ENCODE data around the gene UBALD1. TPM values are rescaled to one million over a fixed set of nuclear protein-coding genes. Genes with fewer than 3 reads are reported as not detected.

Gene UBALD1
- total and polyA plus RNA-seq, 10 of the 15 experiments (the other 5 are each of a cell fraction or from before 2014, with no cell fraction given), result 0.05 to 32.7 (median 5.1) TPM

GRCh38 chr16:4613636-4614570, 785 bp downstream of the UBALD1 start (continued):
- TF ChIP-seq, protein P1, sequence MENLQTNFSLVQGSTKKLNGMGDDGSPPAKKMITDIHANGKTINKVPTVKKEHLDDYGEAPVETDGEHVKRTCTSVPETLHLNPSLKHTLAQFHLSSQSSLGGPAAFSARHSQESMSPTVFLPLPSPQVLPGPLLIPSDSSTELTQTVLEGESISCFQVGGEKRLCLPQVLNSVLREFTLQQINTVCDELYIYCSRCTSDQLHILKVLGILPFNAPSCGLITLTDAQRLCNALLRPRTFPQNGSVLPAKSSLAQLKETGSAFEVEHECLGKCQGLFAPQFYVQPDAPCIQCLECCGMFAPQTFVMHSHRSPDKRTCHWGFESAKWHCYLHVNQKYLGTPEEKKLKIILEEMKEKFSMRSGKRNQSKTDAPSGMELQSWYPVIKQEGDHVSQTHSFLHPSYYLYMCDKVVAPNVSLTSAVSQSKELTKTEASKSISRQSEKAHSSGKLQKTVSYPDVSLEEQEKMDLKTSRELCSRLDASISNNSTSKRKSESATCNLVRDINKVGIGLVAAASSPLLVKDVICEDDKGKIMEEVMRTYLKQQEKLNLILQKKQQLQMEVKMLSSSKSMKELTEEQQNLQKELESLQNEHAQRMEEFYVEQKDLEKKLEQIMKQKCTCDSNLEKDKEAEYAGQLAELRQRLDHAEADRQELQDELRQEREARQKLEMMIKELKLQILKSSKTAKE (IDR thresholded peaks at IDR 0.05; ENCODE audit: low read depth, poor library complexity, severe bottlenecking), result no peak
- no peak for TF ChIP-seq WRNIP1 (IDR thresholded peaks at IDR 0.05; ENCODE audit: borderline replicate concordance, low read depth, low read length)
- TF ChIP-seq ZNF217 (IDR thresholded peaks at IDR 0.05), result no peak
- no peak for TF ChIP-seq BCLAF1 (IDR thresholded peaks at IDR 0.05)
- TF ChIP-seq ZNF24 (IDR thresholded peaks at IDR 0.05), result no peak
- TF ChIP-seq MXI1 (IDR thresholded peaks at IDR 0.05; ENCODE audit: low read depth, low read length), result peak; percentile 66
- TF ChIP-seq EGR1 (IDR thresholded peaks at IDR 0.05; ENCODE audit: borderline replicate concordance in 1 of 2, low read depth in 2 of 2, low read length in 2 of 2), result peak; percentile 8 to 41; a peak in 2 of 3 replicates
- peak; percentile 22 for TF ChIP-seq POLR2AphosphoS5 (IDR thresholded peaks at IDR 0.05; ENCODE audit: low read length)
- no peak for TF ChIP-seq ZBTB11 (CRISPR knock-in tag; IDR thresholded peaks at IDR 0.05)
- no peak for TF ChIP-seq FOXM1 (IDR thresholded peaks at IDR 0.05; ENCODE audit: low read depth, low read length)
- TF ChIP-seq POLR2A (IDR thresholded peaks at IDR 0.05; ENCODE audit: low read depth, low read length), result peak; percentile 61; the same call in 1 of the 2 replicates
- TF ChIP-seq NFIC (IDR thresholded peaks at IDR 0.05; ENCODE audit: low read depth, low read length), result no peak
- TF ChIP-seq LARP7 (IDR thresholded peaks at IDR 0.05), result peak; percentile 20; the same call in 1 of the 2 replicates
- TF ChIP-seq NKRF (conservative IDR thresholded peaks at IDR 0.05), result peak; percentile 53
- TF ChIP-seq ZNF384 (IDR thresholded peaks at IDR 0.05; ENCODE audit: borderline replicate concordance, low read depth, low read length), result no peak
- no peak for TF ChIP-seq MTA3 (IDR thresholded peaks at IDR 0.05; ENCODE audit: borderline replicate concordance, low read length)
- TF ChIP-seq MYB (IDR thresholded peaks at IDR 0.05; ENCODE audit: borderline replicate concordance, low read depth, low read length), result no peak
- TF ChIP-seq HDAC6 (IDR thresholded peaks at IDR 0.05; ENCODE audit: unreplicated experiment), result peak; percentile 54
- TF ChIP-seq TCF12 (IDR thresholded peaks at IDR 0.05; ENCODE audit: low read depth, low read length), result no peak

Measured in GM12878 (cell line).